ENCODE results near the gene FIBCD1.
"Not testable (repeated sequence)": the region's sequence is repeated elsewhere in the genome, so short reads cannot be mapped to it uniquely, and the experiment has no call there.

FIBCD1 gene

DNA sequence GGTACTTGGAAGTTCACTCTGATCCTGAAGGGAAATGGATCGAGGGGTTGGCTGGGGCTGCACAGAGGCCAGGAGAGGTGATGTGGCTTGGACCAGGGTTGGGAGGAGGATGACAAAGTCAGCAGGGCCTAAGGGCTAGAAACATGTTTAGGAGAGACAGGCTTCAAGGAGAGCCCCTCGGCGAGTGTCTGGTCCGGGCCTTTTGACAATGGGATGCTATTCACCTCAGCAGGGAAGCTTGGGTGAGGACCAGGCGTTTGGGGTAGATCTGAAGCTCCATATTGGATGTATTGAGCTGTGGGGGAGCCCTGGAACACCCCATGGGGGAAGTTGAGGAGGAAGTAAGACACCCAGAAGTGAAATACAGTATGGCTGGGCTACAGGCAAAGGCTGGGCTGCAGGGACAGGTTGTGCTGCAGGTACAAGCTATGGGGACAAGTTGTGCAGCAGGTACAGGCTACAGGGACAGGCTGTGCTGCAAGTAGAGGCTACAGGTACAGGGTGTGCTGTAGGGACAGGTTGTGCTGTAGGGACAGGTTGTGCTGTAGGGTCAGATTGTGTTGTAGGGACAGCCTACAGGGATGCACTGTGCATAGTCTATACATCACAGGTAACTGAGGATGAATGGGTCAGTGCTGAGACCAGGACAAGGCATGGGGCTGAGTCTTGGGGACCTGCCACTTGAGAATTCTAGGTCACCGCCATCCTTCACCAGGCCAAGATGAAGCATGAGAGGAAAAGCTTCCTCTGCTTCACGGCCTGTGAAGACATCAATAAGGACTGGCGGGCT is 22.7 kb upstream of the FIBCD1 start:
- ChIA-PET CTCF (no interaction called here), POLR2A (no interaction called here)

GRCh38 chr9:130960522-130961378 is 21.7 kb upstream of the FIBCD1 start:
- no peak for TF ChIP-seq CTCF (IDR thresholded peaks at IDR 0.05; ENCODE audit: control extremely low read depth, extremely low read depth, low read depth, missing control alignments)
- CTCF ChIA-PET: no interaction called here
- POLR2A ChIA-PET: no interaction called here
- DNase-seq (ENCODE audit: extremely low spot score): no peak

More for the DNA sequence above, 22.7 kb upstream of the FIBCD1 start:
- no peak for DNase-seq (ENCODE audit: extremely low spot score)
- TF ChIP-seq CTCF (IDR thresholded peaks at IDR 0.05; ENCODE audit: control extremely low read depth, extremely low read depth, low read depth, missing control alignments): no peak

DNA sequence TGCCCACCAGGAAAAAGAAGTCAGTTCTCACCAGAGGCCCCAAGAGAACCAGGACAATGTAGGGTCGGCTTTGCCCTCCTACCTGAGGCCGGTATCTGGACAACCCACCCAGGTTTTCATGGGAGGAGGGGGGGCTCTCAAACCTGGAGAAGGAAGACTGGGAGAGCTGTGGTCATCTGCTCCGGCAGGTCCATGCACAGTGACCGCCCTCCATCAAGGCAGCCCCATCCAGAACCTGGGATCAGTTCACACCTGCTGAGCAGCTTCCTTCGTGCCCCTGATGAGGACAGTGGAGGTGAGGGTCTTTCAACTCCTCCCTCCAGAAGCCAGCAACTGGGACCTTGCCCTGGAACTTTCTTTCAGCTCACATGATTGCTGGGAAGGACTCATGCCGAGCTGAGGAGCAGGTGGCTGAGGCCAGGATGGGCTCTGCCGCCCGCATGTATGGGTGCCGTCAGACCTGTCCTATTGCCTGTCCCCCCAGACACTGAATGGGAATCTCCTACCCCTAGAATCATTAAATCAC is 20.8 kb upstream of the FIBCD1 start:
- TF ChIP-seq CTCF (IDR thresholded peaks at IDR 0.05; ENCODE audit: control extremely low read depth, extremely low read depth, low read depth, missing control alignments): no peak
- ChIA-PET CTCF (no interaction called here), POLR2A (no interaction called here)
- no peak for DNase-seq (ENCODE audit: extremely low spot score)

DNA sequence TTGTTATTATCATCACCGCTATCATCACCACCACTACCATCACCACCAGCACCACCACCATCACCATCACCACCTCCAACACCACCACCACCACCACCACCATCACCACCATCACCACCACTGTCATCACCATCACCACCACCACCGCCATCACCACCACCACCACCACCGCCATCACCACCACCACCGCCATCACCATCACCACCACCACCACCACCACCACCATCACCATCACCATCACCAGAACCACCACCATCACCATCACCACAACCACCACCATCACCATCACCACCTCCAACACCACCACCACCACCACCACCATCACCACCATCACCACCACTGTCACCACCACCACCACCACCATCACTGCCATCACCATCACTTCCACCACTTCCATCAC is 19.5 kb upstream of the FIBCD1 start:
- CTCF ChIA-PET; DNase-seq (ENCODE audit: extremely low spot score); POLR2A ChIA-PET: not testable (repeated sequence)

DNA sequence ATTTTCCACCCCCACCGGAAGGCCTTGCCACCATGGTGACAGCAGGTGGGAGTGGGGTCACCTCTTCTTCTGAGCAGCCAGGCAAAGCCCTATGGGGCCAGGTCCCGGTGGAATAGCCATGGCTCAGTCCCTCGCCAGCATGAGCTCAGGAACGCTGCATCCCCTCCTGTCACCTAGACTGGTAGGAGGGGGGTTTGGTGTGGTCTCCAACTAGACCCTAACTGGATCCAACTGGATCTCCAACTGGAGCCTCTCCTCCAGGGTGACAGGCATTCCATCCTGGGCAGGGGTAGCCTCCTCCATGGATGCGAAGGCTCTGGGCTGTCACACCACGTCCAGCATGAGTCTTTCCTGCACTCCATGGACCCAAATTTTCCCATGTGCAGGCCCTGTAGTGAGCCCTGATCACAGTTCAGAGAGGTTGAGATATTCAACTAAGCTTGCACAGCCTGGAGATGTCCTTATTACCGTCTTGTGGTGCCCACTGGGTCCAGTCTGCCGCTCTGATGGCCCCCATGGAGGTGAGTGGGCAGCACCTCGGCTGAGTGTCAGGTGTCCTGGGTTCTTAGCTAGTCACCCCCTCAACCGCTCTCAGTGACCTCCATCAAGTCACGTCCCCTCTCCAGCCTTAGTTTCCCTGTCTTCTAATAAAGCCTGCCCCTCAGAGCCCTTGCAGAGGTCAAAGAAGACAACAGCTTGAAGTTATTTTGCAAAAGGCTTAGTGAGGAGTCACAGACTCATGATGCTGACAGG is 18.6 kb upstream of the FIBCD1 start:
- POLR2A ChIA-PET: no interaction called here
- TF ChIP-seq CTCF (IDR thresholded peaks at IDR 0.05; ENCODE audit: control extremely low read depth, extremely low read depth, low read depth, missing control alignments): no peak
- CTCF ChIA-PET: no interaction called here
- DNase-seq (ENCODE audit: extremely low spot score): no peak

GRCh38 chr9:130956636-130957450 is 17.8 kb upstream of the FIBCD1 start:
- DNase-seq (ENCODE audit: extremely low spot score): no peak
- ChIA-PET POLR2A (no interaction called here), CTCF (interaction anchor here (1.1 to 1.9 kb wide), 2 partner anchors 15 to 87 kb away, joined by 4 to 7 read pairs; no protein-coding TSS in a partner anchor)
- no peak for TF ChIP-seq CTCF (IDR thresholded peaks at IDR 0.05; ENCODE audit: control extremely low read depth, extremely low read depth, low read depth, missing control alignments)
